ENCODE results near the gene GRXCR2.
"Not testable (repeated sequence)": the region's sequence is repeated elsewhere in the genome, so short reads cannot be mapped to it uniquely, and the experiment has no call there.

GRXCR2 gene

GRCh38 chr5:145891378-145891777 lies 18.6 kb upstream of the GRXCR2 start:
- in situ Hi-C loops (cut with HindIII; ENCODE audit: low pct_ligation_motif_present, low pct_unique_long_range_greater_than_20kb, low sequenced_read_pairs); DNase-seq: not testable (repeated sequence)

- no peak for DNase-seq
- in situ Hi-C loops (cut with HindIII; ENCODE audit: low pct_ligation_motif_present, low pct_unique_long_range_greater_than_20kb, low sequenced_read_pairs): no loop called here
These were observed 16.8 kb upstream of the GRXCR2 start for GRCh38 chr5:145889611-145890010.

DNA sequence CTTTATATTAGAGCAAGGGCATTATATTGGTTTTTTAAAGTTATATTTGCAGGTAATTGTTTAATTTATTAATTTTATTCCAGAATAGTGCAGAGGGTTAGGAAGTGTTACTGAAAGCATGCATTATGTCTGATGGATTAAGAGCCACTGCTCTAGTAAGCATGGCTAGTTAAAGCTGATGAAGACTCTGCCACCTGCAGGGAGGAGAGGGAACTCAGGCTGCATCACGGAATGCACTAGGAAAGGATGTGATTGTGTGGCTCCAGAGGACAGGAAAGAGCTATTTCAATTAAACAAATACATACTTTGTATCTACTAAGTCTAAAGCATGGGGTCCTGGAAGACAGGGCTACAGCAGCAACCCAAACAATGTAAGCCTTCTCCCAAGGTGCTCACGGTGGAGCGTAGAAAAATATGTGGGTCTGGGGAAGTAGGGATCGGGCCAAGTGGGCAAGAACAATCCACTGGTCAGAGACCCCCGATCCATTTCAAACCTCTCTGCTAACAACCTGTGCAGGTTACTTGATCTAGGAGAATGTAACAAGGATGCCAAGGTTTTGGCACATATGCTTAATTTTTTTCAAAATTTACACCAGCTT lies 15.3 kb upstream of the GRXCR2 start:
- in situ Hi-C loops (cut with HindIII; ENCODE audit: low pct_ligation_motif_present, low pct_unique_long_range_greater_than_20kb, low sequenced_read_pairs): no loop called here
- peak; percentile 51 for DNase-seq

GRCh38 chr5:145887217-145887616 lies 14.4 kb upstream of the GRXCR2 start:
- DNase-seq: no peak

GRCh38 chr5:145874765-145875164 lies 2.0 kb upstream of the GRXCR2 start:
- no peak for DNase-seq
- in situ Hi-C loops (cut with HindIII; ENCODE audit: low pct_ligation_motif_present, low pct_unique_long_range_greater_than_20kb, low sequenced_read_pairs): no loop called here

More at GRCh38 chr5:145887217-145887616, 14.4 kb upstream of the GRXCR2 start:
- in situ Hi-C loops (cut with HindIII; ENCODE audit: low pct_ligation_motif_present, low pct_unique_long_range_greater_than_20kb, low sequenced_read_pairs): no loop called here

DNA sequence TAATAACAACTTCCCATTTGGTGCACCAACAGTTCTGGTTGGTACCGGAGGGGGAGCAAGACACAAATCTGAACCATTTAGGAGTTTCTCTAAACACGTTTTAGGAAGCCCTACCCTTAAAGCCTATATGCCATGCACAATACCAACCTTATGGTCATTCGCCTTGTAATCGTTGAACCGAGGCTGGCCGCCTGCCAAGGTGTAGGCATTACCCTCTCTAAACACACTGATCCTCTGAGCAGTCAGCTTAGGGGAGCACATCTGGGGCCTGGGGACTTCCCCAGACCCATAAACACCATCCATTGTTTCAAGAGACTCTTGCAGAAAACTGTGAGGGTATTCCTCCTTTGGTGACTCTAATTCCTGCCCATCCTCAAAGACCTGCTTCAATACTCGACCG lies 328 bp downstream of the GRXCR2 start:
- in situ Hi-C loops (cut with HindIII; ENCODE audit: low pct_ligation_motif_present, low pct_unique_long_range_greater_than_20kb, low sequenced_read_pairs): no loop called here
- DNase-seq: no peak

- DNase-seq: no peak
- in situ Hi-C loops (cut with HindIII; ENCODE audit: low pct_ligation_motif_present, low pct_unique_long_range_greater_than_20kb, low sequenced_read_pairs): no loop called here
These were observed 3.1 kb downstream of the GRXCR2 start for GRCh38 chr5:145869753-145870152.

- in situ Hi-C loops (cut with HindIII; ENCODE audit: low pct_ligation_motif_present, low pct_unique_long_range_greater_than_20kb, low sequenced_read_pairs): no loop called here
- no peak for DNase-seq
These were observed 5.0 kb downstream of the GRXCR2 start for GRCh38 chr5:145867806-145868205.

- DNase-seq; in situ Hi-C loops (cut with HindIII; ENCODE audit: low pct_ligation_motif_present, low pct_unique_long_range_greater_than_20kb, low sequenced_read_pairs): not testable (repeated sequence)
These were observed 8.4 kb downstream of the GRXCR2 start for GRCh38 chr5:145864432-145864831.

- in situ Hi-C loops (cut with HindIII; ENCODE audit: low pct_ligation_motif_present, low pct_unique_long_range_greater_than_20kb, low sequenced_read_pairs): no loop called here
These were observed 9.8 kb downstream of the GRXCR2 start for GRCh38 chr5:145863003-145863402.

GRCh38 chr5:145859897-145860296 lies 12.9 kb downstream of the GRXCR2 start:
- no peak for DNase-seq

More at GRCh38 chr5:145863003-145863402, 9.8 kb downstream of the GRXCR2 start:
- DNase-seq: no peak

GRCh38 chr5:145859453-145859852 lies 13.4 kb downstream of the GRXCR2 start:
- in situ Hi-C loops (cut with HindIII; ENCODE audit: low pct_ligation_motif_present, low pct_unique_long_range_greater_than_20kb, low sequenced_read_pairs): no loop called here
- DNase-seq: no peak

More at GRCh38 chr5:145859897-145860296, 12.9 kb downstream of the GRXCR2 start:
- in situ Hi-C loops (cut with HindIII; ENCODE audit: low pct_ligation_motif_present, low pct_unique_long_range_greater_than_20kb, low sequenced_read_pairs): no loop called here

DNA sequence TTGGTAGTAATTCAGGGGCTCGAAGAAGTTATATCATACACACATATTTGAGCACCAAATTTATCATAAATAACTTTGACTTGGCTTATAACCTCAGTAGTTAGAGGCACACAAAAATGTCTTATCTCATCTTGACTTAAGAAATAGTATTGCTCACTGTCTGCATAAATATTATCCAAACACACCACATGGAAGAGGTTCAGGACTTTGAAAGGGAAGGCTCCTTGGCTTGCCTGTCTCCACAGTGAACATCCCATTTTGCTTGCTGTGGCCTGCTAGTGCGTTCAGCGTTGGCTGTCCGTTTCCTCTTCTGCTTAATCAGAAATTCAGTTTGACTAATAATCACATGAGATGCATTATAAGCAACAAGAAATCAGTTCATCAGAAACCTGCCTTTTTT lies 13.9 kb downstream of the GRXCR2 start:
- DNase-seq: no peak
- in situ Hi-C loops (cut with HindIII; ENCODE audit: low pct_ligation_motif_present, low pct_unique_long_range_greater_than_20kb, low sequenced_read_pairs): no loop called here

DNA sequence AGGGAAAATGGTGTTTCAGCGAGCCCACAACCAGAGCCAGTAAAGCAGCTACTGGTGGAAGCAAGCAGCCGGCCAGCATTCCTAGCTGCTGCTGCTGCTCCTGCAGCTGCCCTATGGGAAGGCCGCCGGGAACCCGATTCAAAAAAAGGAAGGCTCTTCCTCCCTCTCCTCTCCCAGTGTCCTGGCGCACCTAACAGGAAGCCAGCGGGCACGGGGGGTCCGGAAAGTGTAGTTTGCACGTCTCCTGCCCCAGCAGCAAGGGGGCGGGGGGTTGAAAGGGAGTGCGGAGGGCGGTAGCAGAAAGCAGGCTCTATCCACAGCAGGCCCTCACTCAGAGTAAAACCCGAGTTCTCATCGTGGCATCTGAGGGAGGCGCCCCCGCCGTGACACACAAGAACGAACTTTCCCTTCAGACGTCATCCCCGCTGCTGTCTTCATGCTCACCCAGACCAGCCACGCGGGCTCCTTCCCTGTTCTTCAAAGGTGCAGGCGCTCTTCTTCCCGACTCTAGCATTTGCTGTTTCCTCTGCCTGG lies 16.5 kb downstream of the GRXCR2 start:
- in situ Hi-C loops (cut with HindIII; ENCODE audit: low pct_ligation_motif_present, low pct_unique_long_range_greater_than_20kb, low sequenced_read_pairs): no loop called here
- no peak for DNase-seq

- no peak for DNase-seq
- in situ Hi-C loops (cut with HindIII; ENCODE audit: low pct_ligation_motif_present, low pct_unique_long_range_greater_than_20kb, low sequenced_read_pairs): no loop called here
These were observed 17.0 kb downstream of the GRXCR2 start for GRCh38 chr5:145855763-145856267.

DNA sequence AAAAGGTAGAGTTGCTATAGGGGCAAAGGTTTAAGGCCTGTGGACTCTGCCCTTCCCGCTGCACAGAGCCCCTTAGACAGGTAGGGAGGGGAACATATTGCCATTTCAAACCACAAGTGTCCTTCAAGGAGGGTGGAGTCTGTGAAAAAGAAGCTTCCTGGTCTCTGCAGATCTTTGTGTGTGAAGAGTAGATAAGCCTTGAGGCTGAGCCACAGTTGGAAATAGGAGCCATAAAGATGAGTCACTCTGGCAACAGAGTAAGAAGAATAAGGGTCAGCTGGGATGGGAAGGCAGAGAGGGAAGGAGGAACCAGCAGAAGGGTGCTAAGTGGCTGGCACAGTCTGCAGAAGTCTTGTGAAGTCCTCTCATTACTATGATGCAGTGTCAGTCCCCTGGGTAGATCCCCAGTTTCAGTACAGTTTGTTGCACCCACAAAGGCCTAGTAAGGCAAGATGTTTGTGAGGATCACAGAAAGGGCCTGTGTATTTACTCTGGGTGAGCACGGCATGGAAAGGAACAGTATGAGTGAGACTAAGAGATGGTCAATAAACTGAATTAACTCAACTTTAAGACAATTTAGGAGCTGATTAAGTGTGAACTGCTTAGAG lies 18.1 kb downstream of the GRXCR2 start:
- in situ Hi-C loops (cut with HindIII; ENCODE audit: low pct_ligation_motif_present, low pct_unique_long_range_greater_than_20kb, low sequenced_read_pairs): no loop called here
- DNase-seq: peak; percentile 45

DNA sequence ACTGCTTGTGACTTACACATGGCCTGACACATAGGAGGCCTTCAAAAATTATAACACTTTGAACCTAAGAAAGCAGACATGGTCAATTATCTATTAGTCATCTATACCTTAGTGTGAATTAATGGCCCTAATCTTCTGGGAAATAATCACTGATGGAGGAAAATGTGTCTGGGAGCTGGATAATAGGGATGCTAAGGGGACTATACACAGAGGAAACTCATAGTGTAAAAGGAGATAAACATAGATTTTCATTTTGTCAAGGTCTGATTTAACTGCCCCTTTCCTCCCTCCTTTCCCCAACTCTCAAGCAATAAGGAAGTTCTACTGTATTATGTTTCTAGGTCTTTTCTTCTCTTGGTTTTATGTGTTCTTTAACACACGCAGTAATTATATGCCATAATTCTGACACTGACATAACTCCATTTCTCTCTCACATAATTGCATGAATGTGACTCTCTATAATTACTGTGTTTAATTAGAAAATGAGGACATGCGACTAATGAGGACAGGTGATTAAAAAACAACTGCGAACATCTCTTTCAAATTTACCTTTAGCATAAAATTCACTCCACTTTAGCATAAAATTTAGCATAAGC lies 18.9 kb downstream of the GRXCR2 start:
- no peak for DNase-seq
- in situ Hi-C loops (cut with HindIII; ENCODE audit: low pct_ligation_motif_present, low pct_unique_long_range_greater_than_20kb, low sequenced_read_pairs): no loop called here

- DNase-seq: no peak
- in situ Hi-C loops (cut with HindIII; ENCODE audit: low pct_ligation_motif_present, low pct_unique_long_range_greater_than_20kb, low sequenced_read_pairs): no loop called here
These were observed 19.8 kb downstream of the GRXCR2 start for GRCh38 chr5:145852990-145853389.

- no peak for DNase-seq
- in situ Hi-C loops (cut with HindIII; ENCODE audit: low pct_ligation_motif_present, low pct_unique_long_range_greater_than_20kb, low sequenced_read_pairs): no loop called here
These were observed 24.0 kb downstream of the GRXCR2 start for GRCh38 chr5:145848854-145849253.

Measured in ACHN (cell line).